Hematopoietic multipotent progenitor cell (in vitro differentiated cells): ENCODE measurements around the gene GGA1. TPM values are rescaled to one million over a fixed set of nuclear protein-coding genes. Genes with fewer than 3 reads are reported as not detected.

Experiments used
- small RNA-seq: library from RNA; depleted of rRNA; stranded (forward); fragments of <200 nt; gene quantifications from one replicate; pipeline ENCODE3, GENCODE V24; 2012
- total RNA-seq: library from RNA; depleted of rRNA; stranded (reverse); fragments of >200 nt; gene quantifications from one replicate; pipeline ENCODE4 v1.2.3, GENCODE V29; 2012

GGA1 gene
- total RNA-seq, 1 donor, result 57.6 TPM

Small RNA genes within 50 kb of the gene (small RNA-seq; reads per million reads assigned to genes)
- gene RF00017 (not detected), gene RN7SL385P (not detected)

Other genes with a start within 250 kb of the GGA1 start
- under 0.01 TPM for gene ELFN2, start 181.4 kb upstream of the GGA1 start, total RNA-seq
- 176 TPM for gene MFNG, start 122.5 kb upstream of the GGA1 start, total RNA-seq
- gene CARD10, start 89.4 kb upstream of the GGA1 start, total RNA-seq, result 0.54 TPM
- gene CDC42EP1, start 48.4 kb upstream of the GGA1 start, total RNA-seq, result under 0.01 TPM
- gene LGALS2, start 28.7 kb upstream of the GGA1 start, total RNA-seq, result 1.1 TPM
- gene SH3BP1, start 30.8 kb downstream of the GGA1 start, total RNA-seq, result 32.3 TPM
- 25.6 TPM for gene PDXP, start 49.9 kb downstream of the GGA1 start, total RNA-seq
- gene LGALS1, start 66.8 kb downstream of the GGA1 start, total RNA-seq, result 346 TPM
- gene NOL12, start 77.5 kb downstream of the GGA1 start, total RNA-seq, result 27.2 TPM
- 59.2 TPM for gene TRIOBP, start 88.2 kb downstream of the GGA1 start, total RNA-seq
- 29.9 TPM for gene GCAT, start 199.1 kb downstream of the GGA1 start, total RNA-seq
- under 0.01 TPM for gene GALR3, start 214.5 kb downstream of the GGA1 start, total RNA-seq
- 65.2 TPM for gene ANKRD54, start 235.5 kb downstream of the GGA1 start, total RNA-seq
- 1,099 TPM for gene EIF3L, start 240.6 kb downstream of the GGA1 start, total RNA-seq